ENCODE results near the gene MRPL50. TPM values are rescaled to one million over a fixed set of nuclear protein-coding genes. Genes with fewer than 3 reads are reported as not detected.
"Not testable (repeated sequence)": the region's sequence is repeated elsewhere in the genome, so short reads cannot be mapped to it uniquely, and the experiment has no call there.

Gene MRPL50
- polyA plus RNA-seq, 4 donors: 7.3 to 25.4 (median 11.6) TPM

DNA sequence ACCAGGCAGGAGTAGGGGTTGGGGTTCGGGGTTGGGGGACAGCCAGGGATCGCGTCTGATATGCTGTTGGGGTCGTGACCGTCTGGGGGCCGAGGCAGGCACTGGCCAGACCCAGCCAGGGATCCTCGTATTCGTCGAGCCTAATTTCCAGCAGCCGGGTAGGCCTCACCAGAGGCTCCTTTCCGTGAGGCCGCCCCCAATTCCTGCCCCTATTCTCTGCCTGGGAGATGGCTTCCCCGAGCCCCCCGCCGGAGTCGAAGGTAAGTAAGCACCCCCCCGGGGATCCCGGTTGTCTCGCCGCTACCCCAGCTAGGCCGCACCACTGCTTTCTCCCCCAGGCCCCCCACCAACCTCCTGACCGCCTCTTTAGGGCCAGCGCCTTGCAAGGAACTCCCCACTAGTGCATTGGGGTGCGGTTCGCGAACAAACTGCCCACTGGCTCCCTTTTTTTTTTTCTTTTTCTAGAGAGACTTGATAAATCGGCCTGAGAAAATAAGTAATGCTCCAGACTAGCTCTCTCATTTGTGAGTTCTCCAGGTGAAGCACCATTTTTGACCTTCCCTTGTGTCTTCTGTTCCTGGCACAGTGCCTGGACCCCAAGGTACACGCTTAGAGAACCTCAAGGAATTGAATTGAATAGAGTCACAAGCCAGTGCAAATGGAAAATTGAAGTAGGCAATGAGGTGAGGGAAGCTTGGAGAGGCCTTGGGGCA lies 668 bp upstream of the MRPL50 start:
- DNase-seq (peak in 1 of 2 donors; percentile 56), FAIRE-seq (no peak)
- Histone ChIP-seq H3K27ac (ENCODE audit: low read depth in 1 of 3, low read length in 2 of 3) (peak overlapping the region; percentile 47 to 87 (median 81)), H3K27me3 (ENCODE audit: control insufficient read depth in 3 of 3, insufficient read depth in 3 of 3, low read length in 3 of 3) (no peaks in the 10 kb centered on the region), H3K9me3 (ENCODE audit: control insufficient read depth in 2 of 2, insufficient read depth in 1 of 2, low read depth in 1 of 2, low read length in 1 of 2) (peaks cover 0 to 28% of the 10 kb centered on the region in 2 donors), H3K4me3 (ENCODE audit: low read depth in 1 of 3, low read length in 3 of 3) (peak overlapping the region; percentile 72 to 99 (median 90)), H3K36me3 (ENCODE audit: control insufficient read depth in 3 of 3, insufficient read depth in 2 of 3, low read depth in 1 of 3, low read length in 3 of 3) (peaks cover 6 to 15% (median 9%) of the 10 kb centered on the region in 3 donors), H3K4me1 (ENCODE audit: control insufficient read depth in 3 of 3, insufficient read depth in 2 of 3, low read depth in 1 of 3, low read length in 2 of 3) (peaks cover 5 to 10% (median 9%) of the 10 kb centered on the region in 3 donors)
- WGBS, 3 donors: 1 to 2% (median 1%) methylated on average over 26 to 28 of the region's 28 CpGs

DNA sequence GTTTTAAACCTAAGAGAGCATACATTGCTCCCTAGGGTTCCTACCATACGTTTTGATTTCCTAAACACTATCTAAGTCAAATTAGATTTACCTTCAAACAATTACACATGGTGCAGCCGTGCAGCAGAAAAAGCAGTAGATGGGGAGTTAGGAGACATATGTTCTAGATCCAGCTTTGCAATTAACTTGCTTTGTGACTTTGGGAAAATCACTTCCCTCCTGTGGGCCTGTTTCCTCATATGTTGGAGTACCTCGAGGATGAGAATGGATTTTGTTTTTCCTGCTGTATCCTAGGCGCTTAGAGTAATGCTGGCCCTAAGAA lies 711 bp downstream of the MRPL50 start:
- FAIRE-seq: no peak
- peaks cover 0 to 22% of the 10 kb centered on the region in 2 donors for H3K9me3 ChIP-seq (ENCODE audit: control insufficient read depth in 2 of 2, insufficient read depth in 1 of 2, low read depth in 1 of 2, low read length in 1 of 2)
- DNase-seq: peak in 1 of 2 donors; percentile 28
- H3K27ac ChIP-seq (ENCODE audit: low read depth in 1 of 3, low read length in 2 of 3): peak overlapping the region in 2 of 3 donors; percentile 80 to 86
- 4% methylated on average over 4 of the region's 4 CpGs for WGBS, 3 donors
- peaks cover 0 to 9% (median 9%) of the 10 kb centered on the region in 3 donors for H3K36me3 ChIP-seq (ENCODE audit: control insufficient read depth in 3 of 3, insufficient read depth in 2 of 3, low read depth in 1 of 3, low read length in 3 of 3)
- H3K27me3 ChIP-seq (ENCODE audit: control insufficient read depth in 3 of 3, insufficient read depth in 3 of 3, low read length in 3 of 3): no peaks in the 10 kb centered on the region
- peak overlapping the region; percentile 53 to 99 (median 71) for H3K4me3 ChIP-seq (ENCODE audit: low read depth in 1 of 3, low read length in 3 of 3)
- H3K4me1 ChIP-seq (ENCODE audit: control insufficient read depth in 3 of 3, insufficient read depth in 2 of 3, low read depth in 1 of 3, low read length in 2 of 3): peaks cover 5 to 10% (median 9%) of the 10 kb centered on the region in 3 donors

DNA sequence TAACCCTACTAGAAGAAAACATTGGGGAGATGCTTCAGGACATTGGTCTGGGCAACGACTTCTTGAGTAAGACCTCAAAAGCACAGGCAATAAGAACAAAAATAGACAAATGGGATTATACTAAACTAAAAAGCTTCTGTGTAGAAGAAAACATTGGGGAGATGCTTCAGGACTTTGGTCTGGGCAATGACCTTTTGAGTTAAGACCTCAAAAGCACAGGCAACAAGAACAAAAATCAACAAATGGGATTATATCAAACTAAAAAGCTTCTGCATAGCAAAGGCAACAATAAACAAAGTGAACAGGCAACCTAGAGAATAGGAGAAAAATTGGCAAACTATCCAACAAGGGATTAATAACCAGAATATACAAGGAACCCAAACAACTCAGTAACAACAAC lies 3.7 kb downstream of the MRPL50 start:
- 90 to 97% (median 90%) methylated on average over 1 of the region's 1 CpG for WGBS, 3 donors
- FAIRE-seq: no peak

DNA sequence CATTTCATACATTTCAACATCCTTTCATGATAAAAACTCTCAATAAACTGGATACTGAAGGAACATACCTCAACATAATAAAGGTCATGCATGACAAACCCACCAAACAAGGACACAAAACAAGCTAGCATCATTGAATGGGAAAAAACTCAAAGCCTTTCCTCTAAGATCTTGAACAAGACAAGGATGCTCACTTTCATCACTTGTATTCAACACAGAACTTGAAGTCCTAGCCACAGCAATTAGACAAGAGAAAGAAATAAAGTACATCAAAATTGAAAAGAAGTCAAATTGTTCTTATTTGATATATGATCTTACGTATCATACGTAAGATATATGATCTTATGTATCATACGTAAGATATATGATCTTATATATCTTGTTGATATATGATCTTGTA lies 5.3 kb downstream of the MRPL50 start:
- DNase-seq: no peak
- H3K27me3 ChIP-seq (ENCODE audit: control insufficient read depth in 3 of 3, insufficient read depth in 3 of 3, low read length in 3 of 3): no peaks in the 10 kb centered on the region
- no peaks in the 10 kb centered on the region for H3K4me1 ChIP-seq (ENCODE audit: control insufficient read depth in 3 of 3, insufficient read depth in 2 of 3, low read depth in 1 of 3, low read length in 2 of 3)
- no peak for FAIRE-seq
- peaks cover 0 to 10% of the 10 kb centered on the region in 2 donors for H3K9me3 ChIP-seq (ENCODE audit: control insufficient read depth in 2 of 2, insufficient read depth in 1 of 2, low read depth in 1 of 2, low read length in 1 of 2)
- 98 to 100% (median 99%) methylated on average over 3 of the region's 3 CpGs for WGBS, 3 donors
- H3K36me3 ChIP-seq (ENCODE audit: control insufficient read depth in 3 of 3, insufficient read depth in 2 of 3, low read depth in 1 of 3, low read length in 3 of 3): peaks cover 0 to 6% (median 0%) of the 10 kb centered on the region in 3 donors
- no peak overlapping the region for H3K27ac ChIP-seq (ENCODE audit: low read depth in 1 of 3, low read length in 2 of 3)
- no peak overlapping the region for H3K4me3 ChIP-seq (ENCODE audit: low read depth in 1 of 3, low read length in 3 of 3)

More for the DNA sequence above, 3.7 kb downstream of the MRPL50 start:
- H3K27ac ChIP-seq (ENCODE audit: low read depth in 1 of 3, low read length in 2 of 3): no peak overlapping the region
- no peak for DNase-seq
- H3K4me3 ChIP-seq (ENCODE audit: low read depth in 1 of 3, low read length in 3 of 3): no peak overlapping the region
- H3K27me3 ChIP-seq (ENCODE audit: control insufficient read depth in 3 of 3, insufficient read depth in 3 of 3, low read length in 3 of 3): no peaks in the 10 kb centered on the region
- peaks cover 0 to under 1% (median 0%) of the 10 kb centered on the region in 3 donors for H3K4me1 ChIP-seq (ENCODE audit: control insufficient read depth in 3 of 3, insufficient read depth in 2 of 3, low read depth in 1 of 3, low read length in 2 of 3)
- H3K9me3 ChIP-seq (ENCODE audit: control insufficient read depth in 2 of 2, insufficient read depth in 1 of 2, low read depth in 1 of 2, low read length in 1 of 2): peaks cover 0 to 10% of the 10 kb centered on the region in 2 donors
- peaks cover 0 to 6% (median 0%) of the 10 kb centered on the region in 3 donors for H3K36me3 ChIP-seq (ENCODE audit: control insufficient read depth in 3 of 3, insufficient read depth in 2 of 3, low read depth in 1 of 3, low read length in 3 of 3)

DNA sequence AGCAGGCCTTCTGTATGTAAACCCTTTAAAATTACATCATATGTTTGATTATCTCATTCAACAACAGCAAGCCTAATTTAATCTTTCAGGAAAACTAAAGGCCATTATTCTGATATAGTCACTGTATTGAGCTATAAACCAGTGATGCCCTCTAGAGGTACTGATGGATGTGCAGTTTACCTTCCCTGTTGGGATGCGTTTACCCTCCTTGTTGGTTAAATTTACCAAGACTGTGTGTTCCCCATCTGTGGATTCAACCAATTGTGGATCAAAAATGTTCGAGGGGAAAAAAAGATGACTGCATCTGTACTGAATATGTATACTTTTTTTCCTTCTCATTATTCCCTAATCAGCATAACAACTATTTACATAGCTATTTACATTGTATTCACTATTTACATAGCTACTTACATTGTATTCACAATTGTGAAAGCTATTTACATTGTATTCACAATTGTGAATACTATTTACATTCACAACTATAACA lies 9.9 kb downstream of the MRPL50 start:
- peak in 1 of 2 donors; percentile 29 for DNase-seq
- peaks cover 0 to 6% (median 0%) of the 10 kb centered on the region in 3 donors for H3K36me3 ChIP-seq (ENCODE audit: control insufficient read depth in 3 of 3, insufficient read depth in 2 of 3, low read depth in 1 of 3, low read length in 3 of 3)
- H3K27ac ChIP-seq (ENCODE audit: low read depth in 1 of 3, low read length in 2 of 3): no peak overlapping the region
- 59 to 73% (median 61%) methylated on average over 2 of the region's 2 CpGs for WGBS, 3 donors
- H3K9me3 ChIP-seq (ENCODE audit: control insufficient read depth in 2 of 2, insufficient read depth in 1 of 2, low read depth in 1 of 2, low read length in 1 of 2): peaks cover 0 to 13% of the 10 kb centered on the region in 2 donors
- H3K4me3 ChIP-seq (ENCODE audit: low read depth in 1 of 3, low read length in 3 of 3): no peak overlapping the region
- no peak for FAIRE-seq
- H3K27me3 ChIP-seq (ENCODE audit: control insufficient read depth in 3 of 3, insufficient read depth in 3 of 3, low read length in 3 of 3): no peaks in the 10 kb centered on the region
- H3K4me1 ChIP-seq (ENCODE audit: control insufficient read depth in 3 of 3, insufficient read depth in 2 of 3, low read depth in 1 of 3, low read length in 2 of 3): no peaks in the 10 kb centered on the region

DNA sequence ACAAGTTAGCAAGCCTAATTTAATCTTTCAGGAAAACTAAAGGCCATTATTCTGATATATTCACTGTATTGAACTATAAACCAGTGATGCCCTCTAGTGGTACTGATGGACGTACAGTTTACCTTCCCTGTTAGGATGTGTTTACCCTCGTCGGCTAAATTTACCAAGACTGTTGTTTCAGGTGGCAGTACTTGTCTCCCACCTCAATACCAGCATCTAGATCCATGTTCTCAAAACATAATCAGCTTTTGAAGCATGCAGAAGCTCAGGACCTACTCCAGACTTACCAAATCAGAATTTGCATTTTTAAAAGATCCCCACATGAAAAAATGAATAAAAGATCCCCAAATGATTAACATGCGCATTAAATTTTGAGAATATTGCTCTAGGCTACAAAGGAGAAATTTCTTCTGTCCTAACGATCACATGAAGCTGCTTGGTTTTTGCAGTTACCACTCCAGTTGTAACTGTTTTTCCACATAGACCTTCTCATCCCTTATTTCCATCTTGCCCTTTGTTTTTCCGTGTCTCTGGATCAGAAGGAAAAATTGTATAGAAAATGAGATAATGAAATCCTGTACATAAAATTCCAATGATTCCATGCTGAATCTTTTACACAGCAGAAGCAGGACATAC lies 10.4 kb downstream of the MRPL50 start:
- H3K36me3 ChIP-seq (ENCODE audit: control insufficient read depth in 3 of 3, insufficient read depth in 2 of 3, low read depth in 1 of 3, low read length in 3 of 3): peaks cover 0 to 6% (median 0%) of the 10 kb centered on the region in 3 donors
- WGBS, 3 donors: 45 to 57% (median 54%) methylated on average over 6 of the region's 6 CpGs
- no peak overlapping the region for H3K4me3 ChIP-seq (ENCODE audit: low read depth in 1 of 3, low read length in 3 of 3)
- FAIRE-seq (no peak), DNase-seq (peak; percentile 65 to 69)
- no peak overlapping the region for H3K27ac ChIP-seq (ENCODE audit: low read depth in 1 of 3, low read length in 2 of 3)
- no peaks in the 10 kb centered on the region for H3K27me3 ChIP-seq (ENCODE audit: control insufficient read depth in 3 of 3, insufficient read depth in 3 of 3, low read length in 3 of 3)
- peaks cover 0 to 13% of the 10 kb centered on the region in 2 donors for H3K9me3 ChIP-seq (ENCODE audit: control insufficient read depth in 2 of 2, insufficient read depth in 1 of 2, low read depth in 1 of 2, low read length in 1 of 2)
- no peaks in the 10 kb centered on the region for H3K4me1 ChIP-seq (ENCODE audit: control insufficient read depth in 3 of 3, insufficient read depth in 2 of 3, low read depth in 1 of 3, low read length in 2 of 3)

DNA sequence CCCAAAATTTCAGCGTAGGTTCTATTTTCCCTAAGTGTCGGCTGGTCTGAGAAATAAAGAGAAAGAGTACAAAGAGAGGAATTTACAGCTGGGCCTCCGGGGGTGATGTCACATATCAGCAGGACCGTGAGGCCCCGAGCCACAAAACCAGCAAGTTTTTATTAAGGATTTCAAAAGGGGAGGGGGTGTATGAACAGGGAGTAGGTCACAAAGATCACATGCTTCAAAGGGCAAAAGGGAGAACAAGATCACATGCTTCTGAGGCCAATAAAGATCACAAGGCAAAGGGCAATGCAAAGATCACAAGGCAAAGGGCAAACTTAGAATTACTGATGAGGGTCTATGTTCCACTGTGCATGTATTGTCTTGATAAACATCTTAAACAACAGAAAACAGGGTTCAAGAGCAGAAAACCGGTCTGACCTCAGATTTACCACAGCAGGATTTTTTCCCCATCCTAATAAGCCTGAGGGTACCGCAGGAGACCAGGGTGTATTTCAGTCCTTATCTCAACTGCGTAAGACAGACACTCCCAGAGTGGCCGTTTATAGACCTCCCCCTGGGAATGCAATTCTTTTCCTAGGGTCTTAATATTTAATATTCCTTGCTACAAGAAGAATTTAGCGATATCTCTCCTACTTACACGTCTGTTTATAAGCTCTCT lies 13.4 kb downstream of the MRPL50 start, which contains the start of gene BAAT:
Gene BAAT (minus strand): TSS at position 134 of the 664 bp plus-strand sequence. CDS start 13,602 bp downstream, outside the sequence.
- H3K4me3 ChIP-seq (ENCODE audit: low read depth in 1 of 3, low read length in 3 of 3); H3K27me3 ChIP-seq (ENCODE audit: control insufficient read depth in 3 of 3, insufficient read depth in 3 of 3, low read length in 3 of 3); DNase-seq; H3K27ac ChIP-seq (ENCODE audit: low read depth in 1 of 3, low read length in 2 of 3); H3K4me1 ChIP-seq (ENCODE audit: control insufficient read depth in 3 of 3, insufficient read depth in 2 of 3, low read depth in 1 of 3, low read length in 2 of 3); FAIRE-seq; H3K36me3 ChIP-seq (ENCODE audit: control insufficient read depth in 3 of 3, insufficient read depth in 2 of 3, low read depth in 1 of 3, low read length in 3 of 3): not testable (repeated sequence)
- 92 to 93% (median 93%) methylated on average over 11 of the region's 11 CpGs for WGBS, 3 donors
- H3K9me3 ChIP-seq (ENCODE audit: control insufficient read depth in 2 of 2, insufficient read depth in 1 of 2, low read depth in 1 of 2, low read length in 1 of 2): peaks cover 0 to 13% of the 10 kb centered on the region in 2 donors

DNA sequence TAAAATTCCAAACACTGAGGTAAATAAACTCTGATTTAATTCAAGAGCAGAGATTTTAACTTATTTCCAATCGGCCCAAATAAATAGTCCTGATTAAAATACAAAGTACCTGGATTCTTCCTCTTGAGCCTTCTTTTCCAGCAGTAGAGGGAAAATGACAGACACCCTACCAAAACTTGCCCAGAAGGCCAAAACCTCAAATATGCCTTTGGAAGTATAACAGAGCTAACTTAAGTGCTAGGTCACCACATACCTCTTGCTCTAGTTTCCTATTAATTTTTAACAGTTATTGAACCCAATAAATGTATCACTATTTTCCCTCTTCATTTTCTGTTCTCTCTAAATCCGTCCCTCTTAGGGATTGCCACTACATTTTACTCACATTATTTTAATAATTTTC lies 15.1 kb downstream of the MRPL50 start:
- H3K4me1 ChIP-seq (ENCODE audit: control insufficient read depth in 3 of 3, insufficient read depth in 2 of 3, low read depth in 1 of 3, low read length in 2 of 3): no peaks in the 10 kb centered on the region
- H3K27ac ChIP-seq (ENCODE audit: low read depth in 1 of 3, low read length in 2 of 3): no peak overlapping the region
- H3K9me3 ChIP-seq (ENCODE audit: control insufficient read depth in 2 of 2, insufficient read depth in 1 of 2, low read depth in 1 of 2, low read length in 1 of 2): peaks cover 0 to 13% of the 10 kb centered on the region in 2 donors
- no peak overlapping the region for H3K4me3 ChIP-seq (ENCODE audit: low read depth in 1 of 3, low read length in 3 of 3)
- DNase-seq (no peak), FAIRE-seq (no peak)
- H3K36me3 ChIP-seq (ENCODE audit: control insufficient read depth in 3 of 3, insufficient read depth in 2 of 3, low read depth in 1 of 3, low read length in 3 of 3): no peaks in the 10 kb centered on the region
- WGBS, 3 donors: 80 to 87% (median 84%) methylated on average over 2 of the region's 2 CpGs
- H3K27me3 ChIP-seq (ENCODE audit: control insufficient read depth in 3 of 3, insufficient read depth in 3 of 3, low read length in 3 of 3): no peaks in the 10 kb centered on the region

All from small intestine (tissue), 7 donors.